H1 (cell line): ENCODE measurements around the gene HDAC9. TPM values are rescaled to one million over a fixed set of nuclear protein-coding genes. Genes with fewer than 3 reads are reported as not detected.

Source experiments
- ATF3 ChIP-seq: IDR thresholded peaks from 2 replicates; pipeline ENCODE4 v1.6.1; 2011; ENCODE audit warnings: low read depth, mild to moderate bottlenecking, low read length; ENCODE audit not compliant: insufficient read depth
- EGR1 ChIP-seq: IDR thresholded peaks from 2 replicates; pipeline ENCODE4 v1.6.1; 2011; ENCODE audit warnings: low read depth, low read length, borderline replicate concordance
- polyA plus RNA-seq, 7 experiments: library from polyadenylated mRNA; depleted of rRNA in 3 of 7; stranded (reverse) in 5 of 7; unstranded in 2 of 7; fragments of >200 nt in 5 of 7; fragments of 200-250 nt in 2 of 7; gene quantifications; 1 replicate in 5 of 7; 2 replicates in 1 of 7; 4 replicates in 1 of 7; pipeline versions ENCODE4 v1.2.1 to v1.2.3, GENCODE V29; 2011 to 2013; ENCODE audit warnings: missing spikeins in 2 of 7, mixed read lengths in 2 of 7
- total RNA-seq: library from RNA; stranded (reverse); fragmentation: NEBNext Ultra II Directional; extraction: Animal tissue kit (Norgen Biotek cat#: 25700); gene quantifications from 2 replicates; pipeline ENCODE4 v1.2.1, GENCODE V29; 2021

HDAC9 gene
- total and polyA plus RNA-seq, 2 of the 8 experiments (the other 6 are each of a cell fraction or from before 2014, with no cell fraction given), result 9.5 to 13.1 TPM

- no peak for TF ChIP-seq ATF3
- TF ChIP-seq EGR1, result no peak
Observed at GRCh38 chr7:18900803-18901202, 405.3 kb downstream of the HDAC9 start (continued).
